ENCODE results near the gene CADM2. TPM values are rescaled to one million over a fixed set of nuclear protein-coding genes. Genes with fewer than 3 reads are reported as not detected.

Gene CADM2
- total RNA-seq, 1 experiment from 2014 or later, result 0.47 TPM

DNA sequence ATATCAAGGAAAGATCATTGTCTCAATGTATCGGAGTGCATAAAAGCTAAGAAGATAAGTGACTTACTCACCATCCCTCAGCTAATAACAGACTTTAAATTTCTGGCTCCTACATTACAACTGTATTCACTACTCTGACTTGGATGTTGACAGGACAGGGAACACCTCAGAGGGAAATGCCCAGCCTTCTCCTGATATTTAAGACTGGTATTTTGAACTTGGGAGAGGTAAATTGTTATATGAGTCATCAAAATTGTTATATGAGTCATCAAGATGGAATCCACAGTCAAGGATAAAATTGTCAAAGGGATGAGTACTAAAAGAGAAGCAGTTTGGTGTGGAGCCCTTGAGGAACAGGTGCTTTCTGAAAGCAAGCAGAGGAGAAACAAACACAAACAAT lies 1070.8 kb downstream of the CADM2 start:
- Histone ChIP-seq H4K20me1 (ENCODE audit: low read length) (no peaks in the 10 kb centered on the region), H3K36me3 (ENCODE audit: low read depth, low read length) (no peaks in the 10 kb centered on the region), H2AFZ (ENCODE audit: low read length) (no peak overlapping the region), H3K4me2 (ENCODE audit: low read length) (0 out of 2 replicates have a peak overlapping the region, but pooled peaks have one; percentile 4), H3K79me2 (ENCODE audit: low read length) (no peaks in the 10 kb centered on the region), H3K27me3 (ENCODE audit: low read length) (no peaks in the 10 kb centered on the region), H3F3A (ENCODE audit: low read length, unreplicated experiment) (no peaks in the 10 kb centered on the region), H3K4me3 (ENCODE audit: low read length) (no peak overlapping the region), H3K9ac (ENCODE audit: low read length) (no peak overlapping the region), H3K9me2 (replicated peaks; ENCODE audit: low read length) (no peaks in the 10 kb centered on the region), H3K27ac (ENCODE audit: low read length) (no peak overlapping the region), H3K4me1 (ENCODE audit: insufficient read depth, low read length) (peaks cover 14% of the 10 kb centered on the region), H3K9me3 (ENCODE audit: low read length) (no peaks in the 10 kb centered on the region)
- intact Hi-C loops (cut with micrococcal nuclease), result no loop called here
- ChIA-PET POLR2A (ENCODE audit: unreplicated experiment) (no interaction called here), CTCF (no interaction called here)
- no TSS peak for BruUV-seq (replicated peaks)
- peak; percentile 89 for DNase-seq
- TF ChIP-seq, protein P1, sequence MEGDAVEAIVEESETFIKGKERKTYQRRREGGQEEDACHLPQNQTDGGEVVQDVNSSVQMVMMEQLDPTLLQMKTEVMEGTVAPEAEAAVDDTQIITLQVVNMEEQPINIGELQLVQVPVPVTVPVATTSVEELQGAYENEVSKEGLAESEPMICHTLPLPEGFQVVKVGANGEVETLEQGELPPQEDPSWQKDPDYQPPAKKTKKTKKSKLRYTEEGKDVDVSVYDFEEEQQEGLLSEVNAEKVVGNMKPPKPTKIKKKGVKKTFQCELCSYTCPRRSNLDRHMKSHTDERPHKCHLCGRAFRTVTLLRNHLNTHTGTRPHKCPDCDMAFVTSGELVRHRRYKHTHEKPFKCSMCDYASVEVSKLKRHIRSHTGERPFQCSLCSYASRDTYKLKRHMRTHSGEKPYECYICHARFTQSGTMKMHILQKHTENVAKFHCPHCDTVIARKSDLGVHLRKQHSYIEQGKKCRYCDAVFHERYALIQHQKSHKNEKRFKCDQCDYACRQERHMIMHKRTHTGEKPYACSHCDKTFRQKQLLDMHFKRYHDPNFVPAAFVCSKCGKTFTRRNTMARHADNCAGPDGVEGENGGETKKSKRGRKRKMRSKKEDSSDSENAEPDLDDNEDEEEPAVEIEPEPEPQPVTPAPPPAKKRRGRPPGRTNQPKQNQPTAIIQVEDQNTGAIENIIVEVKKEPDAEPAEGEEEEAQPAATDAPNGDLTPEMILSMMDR (conservative IDR thresholded peaks at IDR 0.05; ENCODE audit: low read depth, low read length), result no peak
- no peak for TF ChIP-seq EZH2 (IDR thresholded peaks at IDR 0.05; ENCODE audit: low read length, unreplicated experiment)
- TF ChIP-seq EZH2phosphoT487 (IDR thresholded peaks at IDR 0.05; ENCODE audit: borderline replicate concordance, low read length), result no peak
- ATAC-seq, result peak; percentile 98

DNA sequence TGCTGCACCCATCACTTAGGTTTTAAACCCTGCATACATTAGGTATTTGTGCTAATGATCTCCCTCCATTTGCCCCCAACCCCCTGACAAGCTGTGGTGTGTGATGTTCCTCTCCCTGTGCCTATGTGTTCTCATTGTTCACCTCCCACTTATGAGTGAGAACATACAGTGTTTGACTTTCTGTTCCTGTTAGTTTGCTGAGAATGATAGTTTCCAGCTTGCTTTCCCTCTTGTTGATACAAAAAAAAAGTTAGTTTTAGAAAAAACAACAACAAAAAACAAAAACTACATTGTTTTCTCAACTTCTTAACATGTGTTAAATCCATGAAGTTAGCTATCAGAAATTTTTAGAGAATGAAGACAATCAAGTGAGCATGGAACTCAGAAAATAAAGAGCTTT lies 1079.1 kb downstream of the CADM2 start:
- Histone ChIP-seq H3F3A (ENCODE audit: low read length, unreplicated experiment) (no peaks in the 10 kb centered on the region), H2AFZ (ENCODE audit: low read length) (no peak overlapping the region), H3K9ac (ENCODE audit: low read length) (no peak overlapping the region), H4K20me1 (ENCODE audit: low read length) (no peaks in the 10 kb centered on the region), H3K27me3 (ENCODE audit: low read length) (no peaks in the 10 kb centered on the region), H3K79me2 (ENCODE audit: low read length) (no peaks in the 10 kb centered on the region), H3K9me3 (ENCODE audit: low read length) (no peaks in the 10 kb centered on the region), H3K27ac (ENCODE audit: low read length) (no peak overlapping the region), H3K4me1 (ENCODE audit: insufficient read depth, low read length) (no peaks in the 10 kb centered on the region; the same call in 1 of the 2 replicates), H3K36me3 (ENCODE audit: low read depth, low read length) (no peaks in the 10 kb centered on the region), H3K4me3 (ENCODE audit: low read length) (no peak overlapping the region), H3K9me2 (replicated peaks; ENCODE audit: low read length) (no peaks in the 10 kb centered on the region), H3K4me2 (ENCODE audit: low read length) (no peak overlapping the region)
- ATAC-seq (no peak), DNase-seq (no peak)
- intact Hi-C loops (cut with micrococcal nuclease), result loop anchor here (10.0 kb wide), 1 partner anchor 213 kb away; no protein-coding TSS in a partner anchor
- TF ChIP-seq, protein P1 (conservative IDR thresholded peaks at IDR 0.05; ENCODE audit: low read depth, low read length), result no peak
- TF ChIP-seq EZH2 (IDR thresholded peaks at IDR 0.05; ENCODE audit: low read length, unreplicated experiment), result no peak
- no peak for TF ChIP-seq EZH2phosphoT487 (IDR thresholded peaks at IDR 0.05; ENCODE audit: borderline replicate concordance, low read length)
- POLR2A ChIA-PET (ENCODE audit: unreplicated experiment), result no interaction called here
- CTCF ChIA-PET, result no interaction called here
- BruUV-seq (replicated peaks), result no TSS peak

DNA sequence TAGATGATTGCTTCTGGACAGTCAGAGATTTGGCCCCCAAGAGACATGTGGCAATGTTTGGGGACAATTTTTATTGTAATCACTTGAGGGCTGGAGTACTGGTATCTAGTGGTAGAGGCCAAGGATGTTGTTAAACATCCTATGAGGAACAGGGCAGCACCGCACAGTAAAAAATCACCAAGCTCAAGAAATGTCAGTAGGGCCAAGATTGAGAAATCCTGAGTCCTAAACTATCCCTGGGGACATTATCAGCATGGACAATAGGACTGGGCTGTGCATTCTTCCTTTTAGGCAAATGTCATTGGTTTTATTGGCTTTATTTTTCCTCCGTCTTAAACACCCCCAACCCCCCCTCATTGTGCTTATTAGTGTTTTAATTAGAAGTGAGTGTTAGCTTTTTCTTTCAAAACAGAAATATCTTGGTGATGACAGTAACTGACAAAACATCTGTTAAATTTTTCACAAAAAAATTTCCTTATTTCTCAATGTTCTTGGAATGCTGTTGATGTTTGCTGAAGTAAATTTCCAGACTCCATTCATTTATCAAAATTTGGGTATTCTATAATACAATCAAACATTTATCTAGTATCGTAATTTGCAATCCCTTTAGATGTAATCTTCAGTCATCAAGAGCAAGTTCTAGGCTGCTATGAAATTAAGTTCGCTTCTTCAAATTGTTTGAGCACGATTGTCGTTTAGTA lies 1087.8 kb downstream of the CADM2 start:
- H4K20me1 ChIP-seq (ENCODE audit: low read length), result no peaks in the 10 kb centered on the region
- no peaks in the 10 kb centered on the region for H3K9me2 ChIP-seq (replicated peaks; ENCODE audit: low read length)
- no peaks in the 10 kb centered on the region for H3K79me2 ChIP-seq (ENCODE audit: low read length)
- H3K36me3 ChIP-seq (ENCODE audit: low read depth, low read length), result no peaks in the 10 kb centered on the region
- DNase-seq (no peak), ATAC-seq (no peak)
- no peaks in the 10 kb centered on the region for H3F3A ChIP-seq (ENCODE audit: low read length, unreplicated experiment)
- ChIA-PET POLR2A (ENCODE audit: unreplicated experiment) (no interaction called here), CTCF (no interaction called here)
- H2AFZ ChIP-seq (ENCODE audit: low read length), result no peak overlapping the region
- intact Hi-C loops (cut with micrococcal nuclease), result no loop called here
- no peaks in the 10 kb centered on the region for H3K27me3 ChIP-seq (ENCODE audit: low read length)
- no peak overlapping the region for H3K27ac ChIP-seq (ENCODE audit: low read length)
- no peaks in the 10 kb centered on the region for H3K9me3 ChIP-seq (ENCODE audit: low read length)
- no TSS peak for BruUV-seq (replicated peaks)
- H3K4me1 ChIP-seq (ENCODE audit: insufficient read depth, low read length), result no peaks in the 10 kb centered on the region
- H3K4me3 ChIP-seq (ENCODE audit: low read length), result no peak overlapping the region
- TF ChIP-seq EZH2phosphoT487 (IDR thresholded peaks at IDR 0.05; ENCODE audit: borderline replicate concordance, low read length), result no peak
- TF ChIP-seq, protein P1 (conservative IDR thresholded peaks at IDR 0.05; ENCODE audit: low read depth, low read length), result no peak
- no peak for TF ChIP-seq EZH2 (IDR thresholded peaks at IDR 0.05; ENCODE audit: low read length, unreplicated experiment)
- H3K9ac ChIP-seq (ENCODE audit: low read length), result no peak overlapping the region
- H3K4me2 ChIP-seq (ENCODE audit: low read length), result no peak overlapping the region
